GM12874 (cell line): Measurements from ENCODE around the gene LHX3.

Source experiments
- CTCF ChIP-seq: IDR thresholded peaks from 2 replicates; pipeline ENCODE4 v1.5.1; 2011; ENCODE audit warnings: low read depth, mild to moderate bottlenecking, control low read depth, low read length, moderate library complexity; ENCODE audit not compliant: insufficient read depth

The LHX3 gene

GRCh38 chr9:136201609-136202453 lies 3.1 kb downstream of the LHX3 start:
- no peak for TF ChIP-seq CTCF

- no peak for TF ChIP-seq CTCF
Measured at GRCh38 chr9:136201174-136201573, 3.8 kb downstream of the LHX3 start.

DNA sequence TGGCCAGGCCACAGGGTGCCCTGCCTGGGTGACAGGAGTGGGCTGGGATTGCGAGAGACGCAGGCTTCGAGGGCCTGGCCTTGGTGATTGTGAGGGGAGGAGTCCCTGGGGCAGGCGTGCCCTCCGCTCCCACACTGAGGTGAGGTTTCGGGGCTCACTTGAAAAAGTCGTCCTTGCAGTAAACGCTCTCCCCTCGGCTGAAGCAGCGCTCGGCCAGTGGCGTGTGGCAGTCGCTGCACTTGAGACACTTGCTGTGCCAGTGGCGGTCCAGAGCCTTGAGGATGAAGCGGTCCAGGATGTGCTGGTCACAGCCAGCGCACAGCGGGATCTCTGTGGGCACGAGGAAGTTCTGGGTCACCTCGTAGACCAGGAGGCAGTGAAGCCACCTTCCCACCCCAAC lies 4.5 kb downstream of the LHX3 start:
- no peak for TF ChIP-seq CTCF

- no peak for TF ChIP-seq CTCF
Measured at GRCh38 chr9:136199391-136200288, 5.3 kb downstream of the LHX3 start.

DNA sequence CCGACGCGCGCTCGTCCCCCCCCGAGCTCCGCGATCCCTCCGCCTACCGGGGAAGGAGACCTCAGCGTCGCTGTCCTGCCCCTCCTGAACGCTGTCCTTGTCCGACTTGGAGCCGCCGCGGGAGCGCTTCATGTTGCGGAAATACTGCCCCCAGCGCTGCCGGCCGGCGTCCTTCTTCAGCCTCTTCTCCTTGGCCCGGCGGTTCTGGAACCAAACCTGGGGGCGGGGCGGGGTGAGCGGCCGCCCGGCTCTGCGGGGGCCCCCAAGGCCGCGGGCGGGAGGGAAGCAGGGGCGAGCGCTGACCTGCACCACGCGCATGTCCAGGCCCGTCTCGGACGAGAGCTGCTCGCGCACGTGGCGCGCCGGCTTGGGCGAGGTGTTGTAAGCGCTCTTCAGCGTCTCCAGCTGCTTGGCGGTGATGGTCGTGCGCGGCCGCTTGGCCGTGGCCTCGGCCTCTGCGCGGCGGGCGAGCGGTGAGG lies 6.3 kb downstream of the LHX3 start:
- TF ChIP-seq CTCF: no peak

GRCh38 chr9:136197930-136198604 lies 6.9 kb downstream of the LHX3 start:
- no peak for TF ChIP-seq CTCF
